Activated naive CD8-positive, alpha-beta T cell treated with anti-CD3 and anti-CD28 coated beads, Interleukin-2, amount 50 U/mL, for 24 hours (primary cell): Measurements from ENCODE around the gene MICAL3.
"Not testable (repeated sequence)": the region's sequence is repeated elsewhere in the genome, so short reads cannot be mapped to it uniquely, and the experiment has no call there.

Source experiments
- ATAC-seq: fragments of 150-1000 bp; cut with Tn5 transposase; one replicate; pipeline ENCODE4 v1.10.0; 2021
- DNase-seq: peaks from one replicate; pipeline ENCODE4 v3.0.0; 2021
- H3K27ac Mint-ChIP-seq: one replicate; pipeline ENCODE4 v1.8.0; 2021; ENCODE audit warnings: mild to moderate bottlenecking, mixed read lengths
- H3K27me3 Mint-ChIP-seq: one replicate; pipeline ENCODE4 v1.8.0; 2021; ENCODE audit warnings: mixed read lengths
- H3K36me3 Mint-ChIP-seq: one replicate; pipeline ENCODE4 v1.8.0; 2021; ENCODE audit warnings: low read depth, mixed read lengths
- H3K4me1 Mint-ChIP-seq: one replicate; pipeline ENCODE4 v1.8.0; 2021; ENCODE audit warnings: mixed read lengths
- H3K4me3 Mint-ChIP-seq: one replicate; pipeline ENCODE4 v1.8.0; 2021; ENCODE audit warnings: mild to moderate bottlenecking, moderate library complexity, mixed read lengths
- H3K9me3 Mint-ChIP-seq: one replicate; pipeline ENCODE4 v1.8.0; 2021; ENCODE audit warnings: mixed read lengths

Gene MICAL3

GRCh38 chr22:18063715-18064114 is 39.4 kb upstream of the MICAL3 start:
- ATAC-seq, H3K4me3 Mint-ChIP-seq, DNase-seq, H3K9me3 Mint-ChIP-seq, H3K27ac Mint-ChIP-seq, H3K36me3 Mint-ChIP-seq: not testable (repeated sequence)
- peaks cover 31% of the 10 kb centered on the region for H3K27me3 Mint-ChIP-seq
- peaks cover 13% of the 10 kb centered on the region for H3K4me1 Mint-ChIP-seq

GRCh38 chr22:18063306-18063705 is 38.9 kb upstream of the MICAL3 start:
- Mint-ChIP-seq H3K4me1 (peaks cover 13% of the 10 kb centered on the region), H3K36me3 (no peaks in the 10 kb centered on the region), H3K4me3 (no peak overlapping the region), H3K27me3 (peaks cover 31% of the 10 kb centered on the region), H3K9me3 (no peaks in the 10 kb centered on the region), H3K27ac (no peak overlapping the region)
- DNase-seq (no peak), ATAC-seq (no peak)

- Mint-ChIP-seq H3K4me3 (no peak overlapping the region), H3K36me3 (no peaks in the 10 kb centered on the region), H3K4me1 (peaks cover 16% of the 10 kb centered on the region), H3K27ac (no peak overlapping the region), H3K9me3 (no peaks in the 10 kb centered on the region), H3K27me3 (peaks cover 27% of the 10 kb centered on the region)
- DNase-seq (no peak), ATAC-seq (no peak)
Observed at GRCh38 chr22:18062421-18062820, 38.1 kb upstream of the MICAL3 start.

GRCh38 chr22:18060646-18061620 is 36.6 kb upstream of the MICAL3 start:
- Mint-ChIP-seq H3K27me3 (peaks cover 17% of the 10 kb centered on the region), H3K27ac (no peak overlapping the region), H3K4me1 (peaks cover 15% of the 10 kb centered on the region), H3K4me3 (no peak overlapping the region), H3K36me3 (no peaks in the 10 kb centered on the region), H3K9me3 (no peaks in the 10 kb centered on the region)
- no peak for DNase-seq
- ATAC-seq: peak; percentile 14

- no peak overlapping the region for H3K4me3 Mint-ChIP-seq
- DNase-seq (no peak), ATAC-seq (peak; percentile 45)
- H3K27me3 Mint-ChIP-seq: peaks cover 8% of the 10 kb centered on the region
- H3K4me1 Mint-ChIP-seq: peaks cover 15% of the 10 kb centered on the region
- no peaks in the 10 kb centered on the region for H3K9me3 Mint-ChIP-seq
- no peak overlapping the region for H3K27ac Mint-ChIP-seq
- H3K36me3 Mint-ChIP-seq: no peaks in the 10 kb centered on the region
Observed at GRCh38 chr22:18059991-18060390, 35.6 kb upstream of the MICAL3 start.

GRCh38 chr22:18059473-18059872 is 35.1 kb upstream of the MICAL3 start:
- DNase-seq (no peak), ATAC-seq (no peak)
- Mint-ChIP-seq H3K4me3 (no peak overlapping the region), H3K36me3 (no peaks in the 10 kb centered on the region), H3K27ac (no peak overlapping the region), H3K27me3 (peaks cover 3% of the 10 kb centered on the region), H3K9me3 (no peaks in the 10 kb centered on the region), H3K4me1 (peaks cover 15% of the 10 kb centered on the region)

- no peak for ATAC-seq
- Mint-ChIP-seq H3K27ac (no peak overlapping the region), H3K9me3 (no peaks in the 10 kb centered on the region), H3K36me3 (no peaks in the 10 kb centered on the region), H3K4me1 (peaks cover 15% of the 10 kb centered on the region), H3K27me3 (peaks cover 3% of the 10 kb centered on the region), H3K4me3 (no peak overlapping the region)
- no peak for DNase-seq
Observed at GRCh38 chr22:18059094-18059417, 34.7 kb upstream of the MICAL3 start.

GRCh38 chr22:18058371-18059093 is 34.2 kb upstream of the MICAL3 start:
- Mint-ChIP-seq H3K27ac (no peak overlapping the region), H3K9me3 (no peaks in the 10 kb centered on the region), H3K27me3 (peaks cover 3% of the 10 kb centered on the region), H3K4me1 (peaks cover 15% of the 10 kb centered on the region), H3K36me3 (no peaks in the 10 kb centered on the region), H3K4me3 (no peak overlapping the region)
- DNase-seq (no peak), ATAC-seq (no peak)

- Mint-ChIP-seq H3K4me3 (no peak overlapping the region), H3K27ac (no peak overlapping the region), H3K9me3 (no peaks in the 10 kb centered on the region), H3K36me3 (no peaks in the 10 kb centered on the region), H3K27me3 (peaks cover 3% of the 10 kb centered on the region), H3K4me1 (peaks cover 15% of the 10 kb centered on the region)
- no peak for ATAC-seq
- DNase-seq: peak; percentile 25
Observed at GRCh38 chr22:18057568-18058209, 33.3 kb upstream of the MICAL3 start.

GRCh38 chr22:18056807-18057474 is 32.6 kb upstream of the MICAL3 start:
- no peaks in the 10 kb centered on the region for H3K9me3 Mint-ChIP-seq
- H3K36me3 Mint-ChIP-seq: no peaks in the 10 kb centered on the region
- ATAC-seq (no peak), DNase-seq (no peak)
- peaks cover 3% of the 10 kb centered on the region for H3K27me3 Mint-ChIP-seq
- H3K4me3 Mint-ChIP-seq: no peak overlapping the region
- no peak overlapping the region for H3K27ac Mint-ChIP-seq
- peaks cover 15% of the 10 kb centered on the region for H3K4me1 Mint-ChIP-seq

GRCh38 chr22:18056161-18056666 is 31.9 kb upstream of the MICAL3 start:
- peaks cover 13% of the 10 kb centered on the region for H3K4me1 Mint-ChIP-seq
- DNase-seq (no peak), ATAC-seq (peak; percentile 38)

GRCh38 chr22:18055619-18056160 is 31.3 kb upstream of the MICAL3 start:
- H3K4me3 Mint-ChIP-seq: no peak overlapping the region
- DNase-seq (no peak), ATAC-seq (no peak)
- H3K4me1 Mint-ChIP-seq: peaks cover 13% of the 10 kb centered on the region
- no peaks in the 10 kb centered on the region for H3K36me3 Mint-ChIP-seq
- H3K27me3 Mint-ChIP-seq: peaks cover 3% of the 10 kb centered on the region
- no peaks in the 10 kb centered on the region for H3K9me3 Mint-ChIP-seq
- no peak overlapping the region for H3K27ac Mint-ChIP-seq

More at GRCh38 chr22:18056161-18056666, 31.9 kb upstream of the MICAL3 start:
- Mint-ChIP-seq H3K36me3 (no peaks in the 10 kb centered on the region), H3K27ac (peak overlapping the region; percentile 26), H3K27me3 (peaks cover 3% of the 10 kb centered on the region), H3K4me3 (no peak overlapping the region), H3K9me3 (no peaks in the 10 kb centered on the region)

GRCh38 chr22:18053216-18053946 is 29.0 kb upstream of the MICAL3 start:
- not testable (repeated sequence) for H3K4me3 Mint-ChIP-seq, H3K36me3 Mint-ChIP-seq, DNase-seq, ATAC-seq, H3K27me3 Mint-ChIP-seq, H3K9me3 Mint-ChIP-seq, H3K4me1 Mint-ChIP-seq, H3K27ac Mint-ChIP-seq
